Measurements from ENCODE around the gene CYREN.

CYREN gene

GRCh38 chr7:135169964-135170273 is 588 bp downstream of the CYREN start:
- Histone ChIP-seq H3K4me3 (ENCODE audit: low read depth, low read length) (peak overlapping the region; percentile 92), H3K36me3 (peaks cover 46% of the 10 kb centered on the region), H3K27me3 (ENCODE audit: insufficient read depth, low read depth, severe bottlenecking) (no peaks in the 10 kb centered on the region), H3K9me3 (ENCODE audit: severe bottlenecking) (no peaks in the 10 kb centered on the region), H3K27ac (peak overlapping the region; percentile 94)
- TF ChIP-seq CTCF (IDR thresholded peaks at IDR 0.05; ENCODE audit: low read depth, low read length) = no peak
- no peak for DNase-seq

GRCh38 chr7:135169141-135169963 is 1.2 kb downstream of the CYREN start:
- DNase-seq = peak; percentile 74

GRCh38 chr7:135168489-135169140 is 1.9 kb downstream of the CYREN start:
- no peak for TF ChIP-seq CTCF (IDR thresholded peaks at IDR 0.05; ENCODE audit: low read depth, low read length)
- H3K27me3 ChIP-seq (ENCODE audit: insufficient read depth, low read depth, severe bottlenecking) = no peaks in the 10 kb centered on the region
- no peak for DNase-seq
- H3K27ac ChIP-seq = no peak overlapping the region
- no peak overlapping the region for H3K4me3 ChIP-seq (ENCODE audit: low read depth, low read length)
- no peaks in the 10 kb centered on the region for H3K9me3 ChIP-seq (ENCODE audit: severe bottlenecking)
- H3K36me3 ChIP-seq = peaks cover 57% of the 10 kb centered on the region

More at GRCh38 chr7:135169141-135169963, 1.2 kb downstream of the CYREN start:
- peak; percentile 84 for TF ChIP-seq CTCF (IDR thresholded peaks at IDR 0.05; ENCODE audit: low read depth, low read length)
- Histone ChIP-seq H3K36me3 (peaks cover 51% of the 10 kb centered on the region), H3K4me3 (ENCODE audit: low read depth, low read length) (peak overlapping the region; percentile 92), H3K9me3 (ENCODE audit: severe bottlenecking) (no peaks in the 10 kb centered on the region), H3K27ac (peak overlapping the region; percentile 94), H3K27me3 (ENCODE audit: insufficient read depth, low read depth, severe bottlenecking) (no peaks in the 10 kb centered on the region)

- Histone ChIP-seq H3K36me3 (peaks cover 58% of the 10 kb centered on the region), H3K4me3 (ENCODE audit: low read depth, low read length) (no peak overlapping the region), H3K27ac (no peak overlapping the region), H3K27me3 (ENCODE audit: insufficient read depth, low read depth, severe bottlenecking) (no peaks in the 10 kb centered on the region), H3K9me3 (ENCODE audit: severe bottlenecking) (no peaks in the 10 kb centered on the region)
- DNase-seq = no peak
- TF ChIP-seq CTCF (IDR thresholded peaks at IDR 0.05; ENCODE audit: low read depth, low read length) = no peak
Measured at GRCh38 chr7:135168001-135168400, 2.5 kb downstream of the CYREN start.

- no peak overlapping the region for H3K4me3 ChIP-seq (ENCODE audit: low read depth, low read length)
- H3K27me3 ChIP-seq (ENCODE audit: insufficient read depth, low read depth, severe bottlenecking) = no peaks in the 10 kb centered on the region
- H3K36me3 ChIP-seq = peaks cover 60% of the 10 kb centered on the region
- no peak overlapping the region for H3K27ac ChIP-seq
- TF ChIP-seq CTCF (IDR thresholded peaks at IDR 0.05; ENCODE audit: low read depth, low read length) = no peak
- DNase-seq = no peak
- H3K9me3 ChIP-seq (ENCODE audit: severe bottlenecking) = no peaks in the 10 kb centered on the region
Measured at GRCh38 chr7:135167365-135167917, 3.1 kb downstream of the CYREN start.

Data from WERI-Rb-1 (cell line).